GM10266 (cell line): ENCODE results near the gene ITGB8.

Source experiments
- DNase-seq: peaks from one replicate; pipeline ENCODE4 v3.0.0; 2012; ENCODE audit errors: extremely low spot score
- CTCF ChIP-seq: IDR thresholded peaks from 2 replicates; pipeline ENCODE4 v1.5.1; 2012; ENCODE audit warnings: mild to moderate bottlenecking, low read depth; ENCODE audit not compliant: control insufficient read depth, insufficient read depth; ENCODE audit errors: missing control alignments

Gene ITGB8

GRCh38 chr7:20348125-20348807 lies 17.6 kb downstream of the ITGB8 start:
- DNase-seq = no peak
- TF ChIP-seq CTCF = no peak

- TF ChIP-seq CTCF = no peak
- no peak for DNase-seq
Measured at GRCh38 chr7:20350518-20350951, 19.8 kb downstream of the ITGB8 start.

DNA sequence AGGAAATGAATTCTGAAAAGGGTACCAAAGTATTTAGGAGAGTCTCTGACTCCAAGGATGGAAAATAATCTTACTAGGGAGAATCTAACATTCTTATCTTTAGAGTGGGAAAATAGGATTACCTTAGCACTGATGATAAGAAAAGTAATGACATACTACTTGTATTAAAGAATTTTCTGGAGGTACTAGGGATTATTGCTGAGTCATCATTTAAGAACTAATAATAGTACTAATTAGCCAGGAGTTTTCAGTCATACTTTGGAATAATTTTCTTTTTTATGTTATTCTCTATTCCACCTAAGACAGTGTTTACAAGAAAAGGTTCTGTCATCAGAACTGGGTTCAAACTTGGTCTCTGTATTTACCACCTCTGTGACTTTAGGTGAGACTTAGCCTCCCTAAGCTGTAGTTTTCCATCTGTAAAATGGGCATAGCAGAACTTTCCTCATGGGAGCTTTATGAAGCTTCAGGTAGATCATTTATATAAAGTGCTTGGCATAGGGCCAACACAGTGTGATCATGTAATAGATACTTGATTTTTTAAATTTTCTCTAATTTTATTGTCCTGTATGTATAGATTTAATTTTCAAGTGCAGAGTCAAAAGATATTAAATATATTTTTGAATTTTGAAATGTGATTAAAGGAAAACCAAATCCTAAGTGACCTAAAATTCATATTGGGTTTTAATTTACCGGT lies 20.4 kb downstream of the ITGB8 start:
- TF ChIP-seq CTCF = no peak
- no peak for DNase-seq

DNA sequence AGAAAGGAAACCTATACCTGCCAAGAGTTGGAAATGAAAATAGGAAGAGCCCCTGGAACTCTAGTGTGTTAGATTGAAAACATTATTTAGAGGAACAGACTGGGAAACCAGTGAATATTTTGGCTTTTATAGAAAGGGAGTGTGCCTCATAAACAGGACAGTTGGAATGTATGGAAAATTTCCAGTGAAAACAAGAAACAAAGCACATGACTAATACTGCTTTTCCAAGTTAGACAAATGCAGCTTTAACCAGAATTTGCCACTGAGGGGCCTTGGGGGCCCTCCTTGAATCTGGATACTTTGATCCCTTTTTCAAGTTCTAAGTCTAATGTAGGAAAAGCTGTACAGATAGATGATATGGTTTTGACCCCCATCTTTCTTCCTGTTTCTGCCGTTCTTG lies 21.2 kb downstream of the ITGB8 start:
- no peak for TF ChIP-seq CTCF
- DNase-seq = no peak

DNA sequence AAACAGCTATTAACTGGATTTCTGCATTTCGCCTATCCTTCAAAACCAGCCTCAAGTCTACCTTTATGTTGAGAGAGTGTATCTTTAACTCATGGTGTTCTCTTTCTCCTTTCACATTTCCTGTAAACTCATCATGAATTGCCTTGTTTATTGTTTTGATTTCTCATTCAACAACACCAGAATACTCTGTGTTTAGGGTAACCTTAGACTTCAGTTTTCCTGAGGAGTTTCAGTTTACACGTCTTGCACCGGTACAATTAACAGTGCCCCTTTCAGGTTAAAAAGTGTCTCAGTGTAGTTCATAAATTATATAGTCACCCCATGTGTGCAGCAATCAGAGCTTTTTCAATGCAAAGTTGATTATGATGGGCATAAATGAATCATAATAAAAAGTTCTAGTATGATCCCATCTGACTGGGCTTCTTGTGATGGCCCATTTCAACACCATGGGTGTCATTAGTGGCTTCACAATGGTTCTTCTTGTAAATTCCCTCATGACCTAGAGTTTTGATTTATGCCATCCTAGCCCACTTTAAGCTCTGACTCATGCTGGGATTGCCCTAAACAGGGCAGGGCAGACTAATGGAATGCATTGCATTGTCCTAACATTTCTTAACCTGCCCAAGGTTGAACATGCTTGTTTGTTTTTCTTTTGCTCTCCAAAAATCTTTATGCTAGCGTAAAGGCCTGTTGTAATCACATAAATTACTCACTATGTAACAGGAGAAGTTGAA lies 22.0 kb downstream of the ITGB8 start:
- TF ChIP-seq CTCF = no peak
- DNase-seq = no peak

- no peak for TF ChIP-seq CTCF
- no peak for DNase-seq
Measured at GRCh38 chr7:20354610-20355528, 24.2 kb downstream of the ITGB8 start.
